Loucy (cell line): ENCODE data around the gene AGFG1.

Experiments used
- EZH2phosphoT487 ChIP-seq: fragments of 200-600 bp; IDR thresholded peaks from 2 replicates; pipeline ENCODE4 v1.6.1; 2018; ENCODE audit warnings: antibody characterized with exemption, mild to moderate bottlenecking, moderate library complexity, borderline replicate concordance
- TF ChIP-seq, protein P1 (sequence below): fragments of 200-600 bp; sonication (generic); conservative IDR thresholded peaks from 2 replicates; pipeline ENCODE4 v1.5.1; 2014; ENCODE audit warnings: mild to moderate bottlenecking, antibody characterized with exemption, low read length

GRCh38 chr2:227509824-227510619, 38.1 kb downstream of the AGFG1 start:
- TF ChIP-seq, protein P1, sequence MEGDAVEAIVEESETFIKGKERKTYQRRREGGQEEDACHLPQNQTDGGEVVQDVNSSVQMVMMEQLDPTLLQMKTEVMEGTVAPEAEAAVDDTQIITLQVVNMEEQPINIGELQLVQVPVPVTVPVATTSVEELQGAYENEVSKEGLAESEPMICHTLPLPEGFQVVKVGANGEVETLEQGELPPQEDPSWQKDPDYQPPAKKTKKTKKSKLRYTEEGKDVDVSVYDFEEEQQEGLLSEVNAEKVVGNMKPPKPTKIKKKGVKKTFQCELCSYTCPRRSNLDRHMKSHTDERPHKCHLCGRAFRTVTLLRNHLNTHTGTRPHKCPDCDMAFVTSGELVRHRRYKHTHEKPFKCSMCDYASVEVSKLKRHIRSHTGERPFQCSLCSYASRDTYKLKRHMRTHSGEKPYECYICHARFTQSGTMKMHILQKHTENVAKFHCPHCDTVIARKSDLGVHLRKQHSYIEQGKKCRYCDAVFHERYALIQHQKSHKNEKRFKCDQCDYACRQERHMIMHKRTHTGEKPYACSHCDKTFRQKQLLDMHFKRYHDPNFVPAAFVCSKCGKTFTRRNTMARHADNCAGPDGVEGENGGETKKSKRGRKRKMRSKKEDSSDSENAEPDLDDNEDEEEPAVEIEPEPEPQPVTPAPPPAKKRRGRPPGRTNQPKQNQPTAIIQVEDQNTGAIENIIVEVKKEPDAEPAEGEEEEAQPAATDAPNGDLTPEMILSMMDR, result no peak
- TF ChIP-seq EZH2phosphoT487, result no peak
